Type B pancreatic cell (in vitro differentiated cells): ENCODE results near the gene CAT. TPM values are rescaled to one million over a fixed set of nuclear protein-coding genes. Genes with fewer than 3 reads are reported as not detected.
A peak's percentile ranks its signal among the peaks of the same experiment; 100 is the strongest.

Experiments used
- DNase-seq: peaks from one replicate; pipeline ENCODE4 v3.0.0; 2021; ENCODE audit warnings: mixed read lengths; ENCODE audit not compliant: unreplicated experiment; ENCODE audit errors: extremely low spot score
- H3K27ac Mint-ChIP-seq: 2 replicates; pipeline ENCODE4 v1.8.0; 2021; ENCODE audit warnings: mild to moderate bottlenecking, mixed read lengths
- H3K27me3 Mint-ChIP-seq: 2 replicates; pipeline ENCODE4 v1.8.0; 2021; ENCODE audit warnings: mixed read lengths
- H3K36me3 Mint-ChIP-seq: 2 replicates; pipeline ENCODE4 v1.8.0; 2021; ENCODE audit warnings: mixed read lengths
- H3K4me1 Mint-ChIP-seq: one replicate; pipeline ENCODE4 v1.8.0; 2021; ENCODE audit warnings: mixed read lengths; ENCODE audit not compliant: unreplicated experiment
- H3K4me3 Mint-ChIP-seq: 2 replicates; pipeline ENCODE4 v1.8.0; 2021; ENCODE audit warnings: mild to moderate bottlenecking, mixed read lengths
- H3K9me3 Mint-ChIP-seq: 2 replicates; pipeline ENCODE4 v1.8.0; 2021; ENCODE audit warnings: mixed read lengths
- total RNA-seq: library from RNA; stranded (reverse); gene quantifications from 2 replicates; pipeline ENCODE4 v1.2.1, GENCODE V29; 2021; ENCODE audit warnings: low replicate concordance
- TF ChIP-seq, protein P1 (sequence below): fragments of 200-600 bp; sonication (generic); conservative IDR thresholded peaks from 2 replicates; pipeline ENCODE4 v1.5.0; 2021; ENCODE audit warnings: antibody characterized with exemption, mild to moderate bottlenecking

The CAT gene
- total RNA-seq, 1 donor from 2014 or later = 61.2 TPM

DNA sequence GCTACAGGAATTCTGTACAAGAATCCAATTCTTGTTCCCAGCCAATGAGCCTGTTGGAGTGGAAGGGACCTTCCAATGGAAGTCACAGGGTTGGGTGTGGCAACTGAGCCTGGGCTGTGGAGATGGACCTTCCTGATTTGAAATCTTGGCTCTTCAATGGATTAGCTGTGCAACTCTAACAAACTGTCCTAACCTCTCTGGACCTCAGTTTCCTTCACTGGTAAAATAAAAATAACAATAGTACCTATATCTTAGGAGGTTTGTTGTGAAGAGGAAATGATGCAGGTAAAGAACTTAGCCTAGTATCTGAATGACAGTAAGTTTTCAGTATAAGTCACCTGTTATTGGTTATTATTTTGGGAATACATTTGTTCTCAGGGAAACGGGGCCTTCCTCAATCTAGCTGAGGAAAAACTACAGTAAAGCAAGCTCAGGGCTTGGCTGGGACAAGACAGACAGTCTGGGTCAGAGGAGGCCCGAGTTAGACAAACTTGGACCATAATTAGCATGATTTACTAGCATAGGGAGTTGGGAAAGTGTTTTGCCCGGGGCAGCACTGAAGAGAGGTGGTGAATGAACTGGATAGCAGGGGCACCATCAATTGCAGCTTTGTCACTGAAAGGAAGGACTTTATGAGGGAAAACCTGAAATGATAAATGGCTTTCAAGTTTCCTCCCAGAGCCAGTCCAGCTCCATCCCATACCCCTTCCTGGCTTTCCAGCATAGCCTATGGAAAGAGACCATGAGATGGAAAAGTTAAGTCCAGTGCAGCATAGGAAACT, 61.2 kb downstream of the CAT start:
- H3K4me1 Mint-ChIP-seq = peaks cover 23% of the 10 kb centered on the region
- no peak overlapping the region for H3K4me3 Mint-ChIP-seq
- no peak for DNase-seq
- peaks cover 5% of the 10 kb centered on the region for H3K36me3 Mint-ChIP-seq
- TF ChIP-seq, protein P1, sequence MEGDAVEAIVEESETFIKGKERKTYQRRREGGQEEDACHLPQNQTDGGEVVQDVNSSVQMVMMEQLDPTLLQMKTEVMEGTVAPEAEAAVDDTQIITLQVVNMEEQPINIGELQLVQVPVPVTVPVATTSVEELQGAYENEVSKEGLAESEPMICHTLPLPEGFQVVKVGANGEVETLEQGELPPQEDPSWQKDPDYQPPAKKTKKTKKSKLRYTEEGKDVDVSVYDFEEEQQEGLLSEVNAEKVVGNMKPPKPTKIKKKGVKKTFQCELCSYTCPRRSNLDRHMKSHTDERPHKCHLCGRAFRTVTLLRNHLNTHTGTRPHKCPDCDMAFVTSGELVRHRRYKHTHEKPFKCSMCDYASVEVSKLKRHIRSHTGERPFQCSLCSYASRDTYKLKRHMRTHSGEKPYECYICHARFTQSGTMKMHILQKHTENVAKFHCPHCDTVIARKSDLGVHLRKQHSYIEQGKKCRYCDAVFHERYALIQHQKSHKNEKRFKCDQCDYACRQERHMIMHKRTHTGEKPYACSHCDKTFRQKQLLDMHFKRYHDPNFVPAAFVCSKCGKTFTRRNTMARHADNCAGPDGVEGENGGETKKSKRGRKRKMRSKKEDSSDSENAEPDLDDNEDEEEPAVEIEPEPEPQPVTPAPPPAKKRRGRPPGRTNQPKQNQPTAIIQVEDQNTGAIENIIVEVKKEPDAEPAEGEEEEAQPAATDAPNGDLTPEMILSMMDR = no peak
- no peaks in the 10 kb centered on the region for H3K9me3 Mint-ChIP-seq
- peaks cover 2% of the 10 kb centered on the region for H3K27me3 Mint-ChIP-seq
- H3K27ac Mint-ChIP-seq = no peak overlapping the region

GRCh38 chr11:34501500-34501899, 62.8 kb downstream of the CAT start:
- H3K4me1 Mint-ChIP-seq = peaks cover 27% of the 10 kb centered on the region
- no peak overlapping the region for H3K4me3 Mint-ChIP-seq
- H3K27me3 Mint-ChIP-seq = no peaks in the 10 kb centered on the region
- TF ChIP-seq, protein P1 = no peak
- peak overlapping the region; percentile 17 for H3K27ac Mint-ChIP-seq
- DNase-seq = no peak
- no peaks in the 10 kb centered on the region for H3K9me3 Mint-ChIP-seq
- peaks cover 5% of the 10 kb centered on the region for H3K36me3 Mint-ChIP-seq

DNA sequence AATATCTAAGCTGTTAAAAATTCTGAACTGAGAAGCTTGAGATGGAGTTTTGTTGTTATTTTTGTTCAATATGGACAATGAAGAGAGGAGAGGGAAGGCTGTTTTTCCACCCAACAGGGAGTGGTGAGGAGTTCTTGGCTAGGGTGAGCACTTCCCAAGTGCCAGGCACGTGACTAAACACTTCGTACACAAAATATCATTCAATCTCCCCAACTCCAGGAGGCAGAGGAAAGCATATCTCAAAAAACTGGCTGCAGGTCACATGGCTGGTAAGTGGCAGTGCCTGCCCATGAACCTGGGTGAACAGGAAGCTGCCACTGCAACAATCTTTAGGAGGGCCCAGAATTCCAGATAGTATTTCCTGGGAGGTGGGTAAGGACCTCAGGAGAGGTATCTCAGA, 63.2 kb downstream of the CAT start:
- Mint-ChIP-seq H3K27ac (peak overlapping the region; percentile 17), H3K9me3 (no peaks in the 10 kb centered on the region), H3K27me3 (no peaks in the 10 kb centered on the region), H3K4me3 (no peak overlapping the region), H3K4me1 (peaks cover 27% of the 10 kb centered on the region), H3K36me3 (peaks cover 2% of the 10 kb centered on the region)
- TF ChIP-seq, protein P1 = no peak
- no peak for DNase-seq

- H3K27ac Mint-ChIP-seq = no peak overlapping the region
- peaks cover 27% of the 10 kb centered on the region for H3K4me1 Mint-ChIP-seq
- H3K4me3 Mint-ChIP-seq = no peak overlapping the region
- H3K9me3 Mint-ChIP-seq = no peaks in the 10 kb centered on the region
- H3K36me3 Mint-ChIP-seq = no peaks in the 10 kb centered on the region
- no peak for DNase-seq
- no peaks in the 10 kb centered on the region for H3K27me3 Mint-ChIP-seq
- TF ChIP-seq, protein P1 = no peak
These were observed 64.2 kb downstream of the CAT start for GRCh38 chr11:34502949-34503348.

DNA sequence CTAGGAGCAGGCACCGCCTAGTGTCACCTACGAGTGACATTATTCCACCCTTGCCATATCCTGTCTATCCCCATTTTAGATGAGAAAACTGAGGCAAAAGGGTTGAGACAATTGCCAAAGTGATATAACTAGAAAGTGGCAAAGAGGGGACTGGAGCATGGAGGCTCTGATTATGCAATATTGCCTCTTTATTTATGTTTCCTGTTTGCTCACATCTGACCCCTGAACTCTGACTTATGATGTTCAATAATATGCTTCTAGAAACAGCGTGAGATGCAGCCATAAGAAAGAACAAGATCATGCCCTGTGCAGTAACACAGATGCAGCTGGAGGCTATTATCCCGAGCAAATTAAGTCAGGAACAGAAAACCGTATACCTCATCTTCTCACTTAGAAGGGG, 67.1 kb downstream of the CAT start:
- DNase-seq = no peak
- Mint-ChIP-seq H3K36me3 (no peaks in the 10 kb centered on the region), H3K27me3 (no peaks in the 10 kb centered on the region), H3K9me3 (no peaks in the 10 kb centered on the region), H3K4me1 (peaks cover 31% of the 10 kb centered on the region), H3K27ac (no peak overlapping the region), H3K4me3 (no peak overlapping the region)
- TF ChIP-seq, protein P1 = no peak
